Epithelial cell of proximal tubule (primary cell): ENCODE results near the gene MAGEA9. TPM values are rescaled to one million over a fixed set of nuclear protein-coding genes. Genes with fewer than 3 reads are reported as not detected.

Experiments used
- DNase-seq: peaks from one replicate; pipeline ENCODE4 v3.0.0-alpha.2; 2011; ENCODE audit warnings: low read depth
- H3K4me3 ChIP-seq: 2 replicates; pipeline ENCODE4 v1.5.1; 2011; ENCODE audit warnings: low read depth, mild to moderate bottlenecking, low read length
- total RNA-seq: library from RNA; depleted of rRNA; stranded (reverse); fragments of >200 nt; gene quantifications from 2 replicates; pipeline ENCODE4 v1.2.3, GENCODE V29; 2015
- TF ChIP-seq, protein P1 (sequence below): conservative IDR thresholded peaks from 2 replicates; pipeline ENCODE4 v1.5.1; 2012; ENCODE audit warnings: low read depth, mild to moderate bottlenecking, low read length

Gene MAGEA9
- total RNA-seq, 1 donor from 2014 or later, result not detected

DNA sequence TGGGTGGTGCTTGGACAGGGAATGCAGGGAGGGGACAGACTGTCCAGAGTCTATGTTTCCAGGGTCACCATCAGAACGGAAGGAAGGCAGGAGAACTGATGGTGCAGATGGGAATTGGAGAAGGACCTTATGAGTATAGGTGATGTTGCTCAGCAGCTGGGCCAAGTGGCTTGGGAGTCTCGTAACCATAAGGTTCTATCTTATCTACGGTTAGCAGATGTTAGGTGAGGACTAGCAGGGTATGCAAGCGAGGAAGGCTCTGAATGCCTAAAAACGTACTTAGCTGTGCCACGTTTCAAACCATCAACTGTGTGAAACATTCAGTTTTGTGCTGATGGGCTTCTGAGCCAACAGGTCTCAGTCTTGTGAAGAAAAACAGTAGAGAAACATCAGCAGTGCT is 22.4 kb downstream of the MAGEA9 start:
- DNase-seq, result no peak
- TF ChIP-seq, protein P1, sequence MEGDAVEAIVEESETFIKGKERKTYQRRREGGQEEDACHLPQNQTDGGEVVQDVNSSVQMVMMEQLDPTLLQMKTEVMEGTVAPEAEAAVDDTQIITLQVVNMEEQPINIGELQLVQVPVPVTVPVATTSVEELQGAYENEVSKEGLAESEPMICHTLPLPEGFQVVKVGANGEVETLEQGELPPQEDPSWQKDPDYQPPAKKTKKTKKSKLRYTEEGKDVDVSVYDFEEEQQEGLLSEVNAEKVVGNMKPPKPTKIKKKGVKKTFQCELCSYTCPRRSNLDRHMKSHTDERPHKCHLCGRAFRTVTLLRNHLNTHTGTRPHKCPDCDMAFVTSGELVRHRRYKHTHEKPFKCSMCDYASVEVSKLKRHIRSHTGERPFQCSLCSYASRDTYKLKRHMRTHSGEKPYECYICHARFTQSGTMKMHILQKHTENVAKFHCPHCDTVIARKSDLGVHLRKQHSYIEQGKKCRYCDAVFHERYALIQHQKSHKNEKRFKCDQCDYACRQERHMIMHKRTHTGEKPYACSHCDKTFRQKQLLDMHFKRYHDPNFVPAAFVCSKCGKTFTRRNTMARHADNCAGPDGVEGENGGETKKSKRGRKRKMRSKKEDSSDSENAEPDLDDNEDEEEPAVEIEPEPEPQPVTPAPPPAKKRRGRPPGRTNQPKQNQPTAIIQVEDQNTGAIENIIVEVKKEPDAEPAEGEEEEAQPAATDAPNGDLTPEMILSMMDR, result no peak
- no peak overlapping the region for H3K4me3 ChIP-seq

DNA sequence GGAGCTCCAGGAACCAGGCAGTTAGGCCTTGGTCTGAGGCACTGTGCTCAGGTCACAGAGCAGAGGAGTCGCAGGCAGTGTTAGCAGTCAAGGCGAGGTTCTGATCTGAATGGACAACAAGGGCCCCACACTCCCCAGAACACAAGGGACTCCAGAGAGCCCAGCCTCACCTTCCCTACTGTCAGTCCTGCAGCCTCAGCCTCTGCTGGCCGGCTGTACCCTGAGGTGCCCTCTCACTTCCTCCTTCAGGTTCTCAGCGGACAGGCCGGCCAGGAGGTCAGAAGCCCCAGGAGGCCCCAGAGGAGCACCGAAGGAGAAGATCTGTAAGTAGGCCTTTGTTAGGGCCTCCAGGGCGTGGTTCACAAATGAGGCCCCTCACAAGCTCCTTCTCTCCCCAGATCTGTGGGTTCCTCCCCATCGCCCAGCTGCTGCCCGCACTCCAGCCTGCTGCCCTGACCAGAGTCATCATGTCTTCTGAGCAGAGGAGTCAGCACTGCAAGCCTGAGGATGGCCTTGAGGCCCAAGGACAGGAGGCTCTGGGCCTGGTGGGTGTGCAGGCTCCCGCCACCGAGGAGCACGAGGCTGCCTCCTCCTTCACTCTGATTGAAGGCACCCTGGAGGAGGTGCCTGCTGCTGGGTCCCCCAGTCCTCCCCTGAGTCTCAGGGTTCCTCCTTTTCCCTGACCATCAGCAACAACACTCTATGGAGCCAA is 26.2 kb downstream of the MAGEA9 start:
- TF ChIP-seq, protein P1, result no peak
- H3K4me3 ChIP-seq, result no peak overlapping the region
- no peak for DNase-seq

DNA sequence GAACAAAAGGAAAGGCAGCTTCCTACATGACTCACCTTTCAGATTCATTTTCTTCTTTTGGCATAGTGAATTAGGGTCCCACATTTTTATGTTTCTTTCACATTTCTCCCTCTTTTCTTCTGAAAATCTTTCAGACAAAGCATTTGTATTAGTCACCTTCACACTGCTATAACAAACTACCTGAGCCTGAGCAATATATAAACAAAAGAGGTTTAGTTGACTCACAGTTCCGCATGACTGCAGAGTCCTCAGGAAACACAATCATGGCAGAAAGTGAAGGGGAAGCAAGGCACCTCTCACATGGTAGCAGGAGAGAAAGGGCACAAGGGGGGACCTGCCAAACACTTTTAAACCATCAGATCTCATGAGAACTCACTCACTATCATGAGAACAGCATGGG is 36.9 kb downstream of the MAGEA9 start:
- no peak overlapping the region for H3K4me3 ChIP-seq
- TF ChIP-seq, protein P1, result no peak
- DNase-seq, result no peak

DNA sequence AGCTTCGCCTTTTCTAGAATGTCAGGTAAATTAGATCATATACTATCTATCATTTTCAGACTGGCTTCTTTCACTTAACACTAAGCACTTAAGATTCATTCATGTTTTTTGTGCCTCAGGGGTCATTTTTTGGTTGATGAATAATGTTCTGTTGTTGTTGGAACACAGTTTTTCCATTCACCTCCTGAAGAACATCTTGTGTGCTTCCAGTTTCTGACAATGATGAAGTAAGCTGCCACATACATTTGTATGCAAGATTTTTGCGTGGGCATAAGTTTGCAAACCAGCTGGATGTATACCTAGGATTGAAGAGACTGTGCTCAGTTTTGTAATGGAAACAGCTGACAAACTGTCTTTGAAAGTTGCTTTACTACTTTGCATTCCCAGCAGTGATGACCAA is 37.6 kb downstream of the MAGEA9 start:
- H3K4me3 ChIP-seq, result no peak overlapping the region
- DNase-seq, result no peak
- TF ChIP-seq, protein P1, result no peak

DNA sequence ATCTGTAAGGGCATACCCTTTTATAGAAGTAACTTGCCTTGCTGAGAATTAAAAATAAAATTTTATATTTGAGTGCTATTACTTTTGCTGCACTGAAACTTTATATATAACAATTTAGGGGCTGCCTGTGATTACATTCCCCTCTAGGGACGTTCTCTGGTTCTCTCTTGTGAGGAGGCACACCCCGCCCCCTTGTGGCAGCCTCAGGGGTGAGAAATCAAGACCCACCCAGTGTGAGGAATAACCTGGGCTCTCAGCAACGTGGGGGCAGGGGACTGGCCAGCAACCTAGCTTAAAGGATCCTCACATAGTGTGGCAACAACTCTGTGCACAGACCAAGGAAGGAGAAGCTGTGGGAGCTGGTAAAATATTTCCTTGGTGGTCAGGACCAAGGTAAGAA is 43.7 kb downstream of the MAGEA9 start:
- H3K4me3 ChIP-seq, result no peak overlapping the region
- DNase-seq, result no peak

DNA sequence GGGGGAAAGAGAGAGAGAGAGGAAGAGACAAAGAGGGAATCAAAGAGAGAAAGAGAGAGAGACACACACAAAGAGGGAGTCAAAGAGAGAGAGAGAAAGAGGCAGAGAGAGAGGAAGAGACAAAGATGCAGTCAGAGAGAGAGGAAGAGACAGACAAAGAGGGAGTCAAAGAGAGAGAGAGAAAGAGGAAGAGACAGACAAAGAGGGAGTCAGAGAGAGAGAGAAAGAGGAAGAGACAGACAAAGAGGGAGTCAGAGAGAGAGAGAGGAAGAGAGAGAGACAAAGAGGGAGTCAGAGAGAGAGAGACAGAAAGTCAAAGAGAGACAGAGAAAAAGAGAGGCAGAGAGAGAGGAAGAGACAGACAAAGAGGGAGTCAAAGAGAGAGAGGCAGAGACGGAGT is 45.5 kb downstream of the MAGEA9 start:
- TF ChIP-seq, protein P1, result no peak
- no peak for DNase-seq

More for the DNA sequence above, 43.7 kb downstream of the MAGEA9 start:
- TF ChIP-seq, protein P1, result peak; percentile 51

DNA sequence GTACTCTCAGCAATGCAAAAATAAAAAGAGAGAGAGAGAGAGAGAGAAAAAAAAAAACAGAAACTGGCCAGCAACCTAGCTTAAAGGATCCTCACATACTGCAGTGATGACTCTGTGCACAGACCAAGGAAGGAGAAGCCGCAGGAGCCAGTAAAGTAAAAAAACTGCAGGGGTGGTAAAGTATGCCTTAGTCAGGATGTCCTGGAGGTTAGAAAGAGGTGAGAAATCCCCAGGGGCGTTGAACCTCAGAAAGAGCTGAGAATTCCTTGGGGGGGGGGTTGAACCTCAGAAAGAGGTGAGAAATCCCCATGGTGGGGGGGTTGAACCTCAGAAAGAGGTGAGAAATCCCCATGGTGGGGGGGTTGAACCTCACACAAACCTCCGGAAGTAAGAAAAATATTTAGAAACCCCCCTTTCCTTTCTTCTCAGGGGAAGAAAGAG is 48.0 kb downstream of the MAGEA9 start:
- peak; percentile 12 for DNase-seq

More for the DNA sequence above, 45.5 kb downstream of the MAGEA9 start:
- no peak overlapping the region for H3K4me3 ChIP-seq

More for the DNA sequence above, 48.0 kb downstream of the MAGEA9 start:
- H3K4me3 ChIP-seq, result peak overlapping the region; percentile 37
- TF ChIP-seq, protein P1, result no peak
